GM19035 (cell line): ENCODE data around the gene B3GNT8.
"Not testable (repeated sequence)": the region's sequence is repeated elsewhere in the genome, so short reads cannot be mapped to it uniquely, and the experiment has no call there.

ENCODE experiments used
- ATAC-seq: cut with Tn5 transposase; IDR thresholded peaks from one replicate; pipeline ENCODE4 v1.9.1; 2021; ENCODE audit not compliant: unreplicated experiment

The B3GNT8 gene

DNA sequence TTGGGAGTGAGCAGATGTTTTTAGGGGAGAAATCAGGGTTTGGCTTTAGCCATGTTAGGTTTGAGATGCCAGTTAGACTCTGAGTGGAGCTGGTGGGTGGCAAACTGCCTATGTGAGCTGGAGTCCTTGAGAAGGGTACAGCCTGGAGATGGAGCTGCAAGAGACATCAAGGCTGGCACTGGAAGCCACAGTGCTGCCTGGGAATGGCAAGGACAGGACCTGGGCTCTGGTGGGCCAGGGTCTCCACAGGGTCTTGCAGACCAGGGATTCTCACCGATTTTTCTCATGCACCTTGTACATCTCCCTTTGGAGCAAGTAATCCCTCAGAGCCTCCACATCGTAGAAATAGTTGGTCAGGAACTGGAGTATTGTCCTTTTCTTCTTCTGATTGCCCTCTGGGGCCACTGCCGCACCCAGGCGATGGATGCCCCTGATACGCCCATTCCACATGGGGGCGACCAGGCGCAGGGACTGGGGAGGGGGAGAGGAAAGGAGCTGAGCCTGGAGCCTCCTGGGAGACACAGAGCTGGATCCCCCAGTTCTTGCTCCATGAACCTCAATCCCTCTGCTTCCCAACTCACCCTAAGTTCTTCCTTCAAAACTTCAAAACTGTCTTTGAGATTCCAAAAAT is 10.9 kb upstream of the B3GNT8 start:
- ATAC-seq, result no peak

DNA sequence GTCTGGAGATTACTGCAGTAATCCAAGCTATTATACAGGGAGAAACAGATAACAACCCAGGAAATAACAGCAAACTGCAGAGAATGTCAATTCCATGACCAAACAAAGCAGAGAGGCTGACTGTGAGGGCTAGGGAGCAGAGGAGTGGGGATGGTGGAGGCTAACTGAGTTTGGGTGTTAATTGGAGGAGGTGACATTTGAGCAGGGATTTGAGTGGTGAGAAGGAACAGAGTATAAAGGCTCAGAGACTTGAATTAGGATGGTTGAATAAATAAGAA is 9.4 kb upstream of the B3GNT8 start:
- no peak for ATAC-seq

DNA sequence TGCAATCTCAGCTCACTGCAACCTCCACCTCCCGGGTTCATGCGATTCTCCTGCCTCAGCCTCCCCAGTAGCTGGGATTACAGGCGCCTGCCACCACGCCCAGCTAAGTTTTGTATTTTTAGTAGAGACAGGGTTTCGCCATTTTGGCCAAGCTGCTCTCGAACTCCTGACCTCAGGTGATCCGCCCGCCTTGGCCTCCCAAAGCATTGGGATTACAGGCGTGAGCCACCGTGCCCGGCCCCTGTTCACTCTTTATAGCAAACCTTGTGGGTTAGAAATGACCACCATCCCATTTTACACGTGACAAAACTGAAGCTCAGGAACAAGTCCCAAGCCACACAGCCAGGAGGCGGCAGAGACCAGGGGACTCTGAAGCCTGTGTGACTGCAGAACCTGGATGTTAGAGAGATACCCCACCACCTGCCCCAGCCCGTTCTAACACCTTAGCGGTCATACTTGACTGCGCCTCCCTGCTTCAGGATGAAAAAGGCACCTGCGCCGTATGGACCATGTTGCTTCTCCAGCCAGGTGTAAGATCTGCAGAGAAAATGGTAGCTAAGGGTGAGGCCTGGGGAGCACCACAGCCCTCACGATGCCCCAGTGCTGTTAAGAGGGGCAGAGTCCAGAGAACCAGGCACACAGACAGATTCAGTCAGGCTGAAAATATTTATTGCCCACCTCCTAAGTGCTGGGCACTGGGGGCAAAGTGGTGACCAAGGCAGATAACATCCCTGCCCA is 8.9 kb upstream of the B3GNT8 start:
- no peak for ATAC-seq

DNA sequence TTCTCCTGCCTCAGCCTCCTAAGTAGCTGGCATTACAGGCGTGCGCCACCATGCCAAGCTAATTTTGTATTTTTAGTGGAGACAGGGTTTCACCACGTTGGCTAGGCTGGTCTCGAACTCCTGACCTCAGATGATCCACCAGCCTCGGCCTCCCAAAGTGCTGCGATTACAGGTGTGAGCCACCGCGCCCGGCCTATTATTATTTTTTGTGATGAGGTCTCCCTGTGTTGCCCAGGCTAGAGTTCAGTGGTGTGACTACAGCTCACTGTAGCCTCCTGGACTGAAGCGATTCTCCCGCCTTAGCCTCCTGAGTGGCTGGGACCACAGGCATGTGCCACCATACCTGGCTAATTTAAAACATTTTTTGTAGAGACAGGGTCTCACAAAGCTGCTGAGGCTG is 8.2 kb upstream of the B3GNT8 start:
- not testable (repeated sequence) for ATAC-seq

DNA sequence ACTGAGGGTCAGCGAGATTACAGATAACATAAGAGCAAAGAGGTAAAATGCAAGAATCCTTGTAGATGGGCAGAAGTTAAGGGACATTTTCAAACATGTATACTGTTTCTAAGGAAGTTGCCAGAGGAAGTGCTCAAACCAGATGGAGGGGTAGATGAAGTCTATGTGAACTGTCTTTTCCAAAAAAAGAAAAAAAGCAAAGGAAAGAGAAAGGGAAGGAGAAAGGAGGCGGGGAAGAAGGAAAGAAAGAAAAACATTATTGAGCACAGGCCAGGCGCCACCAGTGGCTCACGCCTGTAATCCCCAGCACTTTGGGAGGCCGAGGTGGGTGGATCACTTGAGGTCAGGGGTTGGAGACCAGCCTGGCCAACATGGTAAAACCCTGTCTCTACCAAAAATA is 7.3 kb upstream of the B3GNT8 start:
- ATAC-seq, result no peak

DNA sequence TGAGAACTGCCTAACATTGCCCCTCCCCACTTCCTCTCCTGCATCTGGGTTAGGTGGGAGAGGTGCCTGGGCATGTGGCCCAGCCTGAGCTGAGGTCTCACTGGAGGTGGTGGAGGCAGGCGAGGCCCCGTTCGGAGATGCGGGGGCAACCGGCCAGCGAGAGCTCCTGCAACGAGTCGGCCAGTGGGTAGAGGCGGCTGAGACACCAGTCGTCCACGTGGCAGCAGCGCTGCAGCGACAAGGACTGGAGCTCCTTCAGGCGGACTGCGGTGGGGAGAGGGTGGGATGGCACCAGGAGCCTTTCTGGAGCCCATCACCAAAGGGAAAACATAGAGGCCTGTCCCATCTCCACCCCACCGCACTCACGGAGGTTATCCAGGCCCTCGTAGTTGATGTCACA is 6.0 kb upstream of the B3GNT8 start:
- no peak for ATAC-seq

DNA sequence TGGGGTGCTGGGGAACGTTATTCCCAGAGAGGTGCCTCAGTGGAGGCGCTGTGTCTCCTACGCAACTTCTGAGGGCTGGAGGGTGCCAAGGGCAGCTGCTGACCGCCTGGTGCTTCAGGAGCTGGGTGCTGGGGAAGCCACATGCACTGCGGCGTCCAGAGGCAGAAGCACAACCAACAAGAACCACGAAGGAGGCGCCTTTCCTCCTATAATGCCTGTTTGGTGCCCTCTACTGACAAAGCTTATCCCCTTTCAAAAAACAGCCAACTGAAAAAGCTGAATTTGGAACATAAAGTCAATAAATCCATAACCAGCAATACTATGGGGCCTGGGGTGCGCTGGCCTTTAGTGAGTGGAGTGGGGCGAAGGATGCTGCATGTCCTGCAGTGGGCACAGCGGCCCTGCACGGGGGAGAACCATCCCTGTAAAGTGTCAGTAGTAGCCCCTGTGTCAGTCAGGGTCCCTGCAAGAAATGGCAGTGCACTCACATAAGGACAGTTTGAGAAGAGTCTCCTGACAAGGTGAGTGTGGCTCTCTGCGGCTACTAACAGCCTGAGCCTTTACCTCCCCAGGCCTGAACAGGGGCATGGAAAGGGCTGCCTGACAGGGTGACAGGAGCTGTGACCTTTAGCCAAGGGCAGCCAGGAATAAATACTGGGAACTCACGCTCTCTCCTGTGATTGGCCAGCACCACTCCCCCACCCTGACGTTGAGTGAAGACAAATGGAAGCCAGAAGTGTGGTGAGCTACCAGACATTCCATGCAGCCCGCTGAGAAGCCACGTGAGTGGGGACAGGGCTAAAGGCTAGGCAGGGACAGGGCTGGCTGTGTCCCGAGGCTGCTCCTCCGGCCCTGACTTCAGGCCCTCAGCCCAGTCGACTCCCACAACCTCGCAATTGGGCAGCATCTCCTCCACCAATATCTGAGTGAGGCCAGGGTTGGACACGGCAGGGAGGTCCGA is 4.5 kb upstream of the B3GNT8 start:
- no peak for ATAC-seq

DNA sequence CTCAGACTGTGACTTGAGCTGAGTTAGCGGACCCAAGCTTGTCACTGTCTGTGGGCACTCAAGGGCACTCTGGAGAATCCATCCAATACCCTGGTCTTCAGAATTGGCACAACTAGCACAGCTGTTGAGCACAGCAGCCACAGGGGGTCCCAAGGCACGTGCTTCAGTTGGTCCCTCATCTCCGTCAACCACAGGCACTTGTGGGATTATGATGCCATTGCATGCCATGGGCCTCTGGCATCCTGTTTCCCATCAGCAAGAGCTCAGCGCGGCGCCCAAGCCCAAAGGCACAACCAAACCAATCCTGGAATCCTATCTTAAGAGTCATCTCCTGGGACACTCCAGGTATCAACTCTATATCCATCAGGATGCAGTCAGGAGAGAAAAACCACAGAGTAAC is 3.7 kb upstream of the B3GNT8 start:
- no peak for ATAC-seq

DNA sequence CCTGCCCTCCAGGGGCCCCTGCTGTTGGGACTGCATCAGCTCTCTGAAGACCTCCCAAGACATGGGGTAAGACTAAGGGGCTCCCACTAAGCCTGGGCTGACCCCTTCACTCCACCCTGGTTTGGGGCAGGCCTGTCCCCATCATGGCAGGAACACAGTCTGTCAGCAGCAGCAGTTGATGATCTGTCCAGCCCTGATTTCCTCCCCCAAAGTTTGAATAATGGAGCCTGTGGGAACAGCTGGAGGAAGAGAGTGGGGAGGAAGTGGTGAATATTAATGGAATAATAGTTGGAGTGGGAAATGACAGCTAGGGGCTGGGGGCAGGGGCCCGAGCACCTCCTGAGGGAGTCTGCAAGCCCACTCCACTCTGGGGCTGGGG is 1.3 kb upstream of the B3GNT8 start:
- ATAC-seq, result no peak

DNA sequence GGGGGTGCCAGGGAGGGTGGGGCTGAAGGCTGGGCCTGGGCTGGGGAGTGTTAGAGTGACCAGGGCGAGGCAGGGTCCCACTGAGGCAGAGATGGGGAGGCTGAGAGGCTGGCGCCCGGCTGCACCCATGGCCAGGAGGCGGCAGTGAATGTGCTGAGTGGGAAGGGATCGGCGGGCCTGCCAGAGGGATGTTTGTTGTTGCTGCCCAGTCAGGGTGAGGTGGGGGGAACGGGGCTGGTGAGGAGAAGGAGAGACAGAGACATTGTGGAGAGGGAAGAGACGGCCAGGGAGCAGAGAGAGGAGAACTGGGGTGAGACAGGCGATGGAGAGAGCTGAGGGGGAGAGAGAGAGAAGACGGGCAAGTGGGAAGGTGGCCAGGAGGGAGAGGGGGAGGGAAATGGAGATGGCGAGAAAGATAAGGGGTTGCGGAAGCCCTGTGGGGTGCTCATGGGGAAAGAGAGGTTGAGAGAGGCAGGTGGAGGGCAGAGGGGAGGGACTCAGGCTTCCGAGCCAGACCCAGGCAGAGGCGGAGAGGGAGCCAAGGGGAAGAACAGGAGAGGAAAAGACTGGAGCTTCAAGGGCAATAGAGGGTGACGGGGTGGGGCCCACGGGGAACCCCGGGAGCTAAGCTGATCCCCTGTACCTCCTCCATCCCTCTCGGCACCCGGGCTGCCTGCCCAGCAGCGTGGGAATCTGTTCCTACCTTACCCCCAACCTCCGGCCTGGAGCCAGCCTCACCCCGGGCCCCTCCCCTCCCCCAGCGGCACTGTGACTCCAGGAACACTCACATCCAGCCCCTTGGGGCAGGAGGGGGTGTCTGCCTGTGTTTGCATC is 690 bp upstream of the B3GNT8 start:
- no peak for ATAC-seq

DNA sequence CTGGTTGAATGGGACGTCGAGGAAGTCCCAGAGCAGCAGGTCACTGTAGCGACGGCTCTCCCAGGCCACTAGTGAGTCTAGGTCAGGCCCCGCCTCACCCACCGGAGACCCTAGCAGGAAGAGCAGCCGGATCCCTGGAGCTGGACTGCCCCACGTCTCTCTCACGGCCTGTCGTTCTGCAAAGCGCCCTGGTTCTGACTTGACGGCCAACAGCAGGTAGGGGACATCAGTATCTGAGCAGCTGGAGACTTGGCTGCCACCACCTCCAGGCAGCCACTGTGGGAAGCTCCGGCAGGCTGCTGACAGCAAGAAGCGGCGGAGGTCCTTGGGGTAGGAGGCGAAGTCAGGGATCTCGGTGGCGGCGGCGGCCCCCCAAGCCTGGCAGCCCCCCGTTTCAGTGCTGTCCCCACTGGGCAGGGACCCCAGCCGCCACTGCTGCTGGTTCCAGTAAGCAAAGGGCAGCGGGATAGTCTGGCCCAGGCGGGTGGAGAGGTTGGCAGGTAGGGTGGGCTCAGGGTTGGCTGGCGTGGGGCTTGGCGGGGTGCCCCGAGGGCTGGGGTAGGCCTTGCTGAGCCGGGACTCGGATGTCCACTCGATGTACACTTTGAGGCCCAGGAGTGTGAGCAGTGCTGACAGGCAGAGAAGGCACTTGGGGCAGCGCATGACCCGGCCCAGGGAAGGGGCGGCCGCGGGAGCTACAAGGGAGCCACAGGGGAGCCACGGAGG is 895 bp downstream of the B3GNT8 start:
- ATAC-seq, result no peak

DNA sequence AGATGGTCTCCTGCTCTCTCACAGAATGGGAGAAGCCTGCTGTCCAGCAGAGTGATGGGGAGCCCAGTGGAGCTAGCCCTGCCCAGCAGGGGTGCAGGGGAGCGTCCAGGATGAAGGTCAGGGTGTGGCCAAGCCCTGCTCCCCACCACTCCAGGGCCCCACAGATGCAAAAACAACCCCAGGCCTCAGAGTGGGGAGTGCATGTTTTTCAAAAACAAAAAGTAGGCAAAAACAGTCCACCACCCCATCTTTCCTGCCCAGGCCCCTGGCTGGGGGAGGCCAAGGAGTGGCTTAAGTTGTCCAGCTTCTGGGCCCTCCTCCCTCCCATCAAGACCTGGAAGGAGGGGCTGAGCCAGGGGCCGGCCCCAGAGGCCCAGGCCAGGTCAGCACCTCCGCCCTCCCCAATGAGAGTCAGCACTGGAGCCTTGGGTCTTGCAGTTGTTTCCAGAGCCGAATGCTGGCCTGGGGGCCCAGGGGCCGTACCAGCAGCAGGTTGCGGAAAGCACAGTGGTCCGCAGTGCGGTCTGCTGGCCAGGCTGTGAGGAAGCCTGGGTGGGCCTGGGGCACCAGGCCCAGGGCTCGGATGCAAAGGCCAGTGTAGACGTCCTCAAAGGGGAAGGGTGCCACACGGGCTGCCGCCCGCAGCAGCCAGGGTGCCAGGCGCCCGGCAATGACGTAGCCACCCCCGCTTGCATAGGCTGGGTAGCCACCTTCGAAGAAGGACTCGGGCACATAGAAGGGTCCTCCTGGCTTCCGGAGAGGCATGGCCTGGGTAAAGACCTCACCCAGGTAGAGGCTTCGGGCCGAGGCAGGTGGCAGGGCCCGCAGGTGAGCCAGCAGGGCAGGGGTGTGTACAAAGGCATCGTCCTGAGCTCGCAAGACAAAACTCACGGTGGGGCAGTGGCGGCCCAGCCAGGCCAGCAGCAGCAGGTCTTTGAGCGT is 1.7 kb downstream of the B3GNT8 start:
- ATAC-seq, result no peak

DNA sequence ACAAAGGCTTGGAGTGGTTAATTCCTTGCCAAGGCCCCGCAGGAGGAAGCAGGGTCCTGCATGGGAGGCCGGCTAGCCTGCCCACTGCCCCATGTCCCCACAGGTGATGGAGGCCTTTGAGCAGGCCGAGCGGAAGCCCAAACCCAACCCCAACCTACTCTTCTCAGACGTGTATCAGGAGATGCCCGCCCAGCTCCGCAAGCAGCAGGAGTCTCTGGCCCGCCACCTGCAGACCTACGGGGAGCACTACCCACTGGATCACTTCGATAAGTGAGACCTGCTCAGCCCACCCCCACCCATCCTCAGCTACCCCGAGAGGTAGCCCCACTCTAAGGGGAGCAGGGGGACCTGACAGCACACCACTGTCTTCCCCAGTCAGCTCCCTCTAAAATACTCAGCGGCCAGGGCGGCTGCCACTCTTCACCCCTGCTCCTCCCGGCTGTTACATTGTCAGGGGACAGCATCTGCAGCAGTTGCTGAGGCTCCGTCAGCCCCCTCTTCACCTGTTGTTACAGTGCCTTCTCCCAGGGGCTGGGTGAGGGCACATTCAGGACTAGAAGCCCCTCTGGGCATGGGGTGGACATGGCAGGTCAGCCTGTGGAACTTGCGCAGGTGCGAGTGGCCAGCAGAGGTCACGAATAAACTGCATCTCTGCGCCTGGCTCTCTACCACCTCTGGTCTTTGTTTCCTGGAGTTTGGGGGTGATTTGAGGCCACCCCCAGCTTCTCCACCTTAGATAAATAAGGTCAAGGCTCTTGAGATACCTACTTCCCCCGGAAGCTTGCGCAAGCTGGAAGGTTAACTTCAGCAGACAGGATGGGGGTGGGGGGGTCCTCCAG is 2.6 kb downstream of the B3GNT8 start:
- no peak for ATAC-seq

DNA sequence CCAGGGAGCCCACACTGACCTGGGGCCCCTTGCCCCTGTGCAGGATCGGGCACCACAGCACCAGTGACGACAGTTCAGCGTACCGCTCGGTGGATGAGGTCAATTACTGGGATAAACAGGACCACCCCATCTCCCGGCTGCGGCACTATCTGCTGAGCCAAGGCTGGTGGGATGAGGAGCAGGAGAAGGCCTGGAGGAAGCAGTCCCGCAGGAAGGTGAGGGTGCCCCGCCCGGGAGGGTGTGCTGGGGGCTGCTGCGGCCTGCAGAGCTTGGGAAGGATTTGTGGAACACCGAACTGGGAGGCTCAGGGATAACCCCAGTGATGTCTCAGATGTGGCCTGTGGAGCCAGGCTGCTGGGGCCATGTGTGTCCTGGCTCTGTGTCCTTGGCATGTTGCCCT is 4.2 kb downstream of the B3GNT8 start:
- ATAC-seq, result no peak

DNA sequence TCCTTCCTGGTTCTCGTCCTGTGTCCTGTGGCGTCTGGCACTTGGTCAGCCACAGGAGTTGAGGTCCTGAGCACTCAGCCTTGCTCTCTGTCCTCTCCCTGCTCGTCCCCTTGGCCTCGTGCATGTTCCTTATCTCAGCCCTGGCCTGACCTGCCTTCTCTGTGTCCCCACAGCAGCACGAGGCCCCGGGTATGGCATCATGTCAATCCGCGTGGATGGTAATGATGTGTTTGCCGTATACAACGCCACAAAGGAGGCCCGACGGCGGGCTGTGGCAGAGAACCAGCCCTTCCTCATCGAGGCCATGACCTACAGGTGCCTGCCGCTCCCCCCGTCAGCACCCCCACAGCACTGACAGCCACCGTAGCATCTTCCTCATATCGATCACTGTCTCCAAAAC is 4.7 kb downstream of the B3GNT8 start:
- no peak for ATAC-seq

DNA sequence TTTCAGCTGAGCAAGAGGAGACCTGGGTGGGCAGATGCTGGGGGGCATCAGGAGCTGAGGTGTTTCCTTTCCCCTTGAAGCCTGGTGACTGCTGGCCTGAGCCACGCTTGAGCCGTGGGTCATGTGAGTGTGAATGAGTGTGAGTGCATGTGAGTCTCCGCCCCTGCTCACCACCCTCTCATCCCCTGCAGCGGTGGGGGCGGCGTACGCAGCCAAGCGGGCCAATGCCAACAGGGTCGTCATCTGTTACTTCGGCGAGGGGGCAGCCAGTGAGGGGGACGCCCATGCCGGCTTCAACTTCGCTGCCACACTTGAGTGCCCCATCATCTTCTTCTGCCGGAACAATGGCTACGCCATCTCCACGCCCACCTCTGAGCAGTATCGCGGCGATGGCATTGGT is 5.2 kb downstream of the B3GNT8 start:
- no peak for ATAC-seq

DNA sequence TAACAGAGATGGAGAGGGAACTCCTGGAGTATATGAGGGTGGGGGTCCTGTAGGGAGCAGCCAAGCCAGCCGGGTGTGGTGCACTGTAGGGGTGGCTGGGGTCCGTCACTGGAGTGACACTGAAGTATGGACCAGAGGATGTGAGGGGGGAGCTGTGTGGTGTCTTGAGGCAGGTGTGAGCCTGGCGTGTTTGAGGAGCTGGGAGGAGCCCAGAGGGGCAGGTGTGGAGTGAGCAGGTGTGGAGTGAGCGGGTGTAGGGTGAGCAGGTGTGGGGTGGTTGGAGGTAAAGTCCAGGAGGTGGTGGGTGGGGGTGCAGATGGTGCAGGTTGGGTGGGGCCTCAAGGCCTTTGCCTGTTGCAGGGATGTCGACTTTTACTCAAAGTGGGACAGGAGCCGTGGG is 5.9 kb downstream of the B3GNT8 start:
- ATAC-seq, result no peak

DNA sequence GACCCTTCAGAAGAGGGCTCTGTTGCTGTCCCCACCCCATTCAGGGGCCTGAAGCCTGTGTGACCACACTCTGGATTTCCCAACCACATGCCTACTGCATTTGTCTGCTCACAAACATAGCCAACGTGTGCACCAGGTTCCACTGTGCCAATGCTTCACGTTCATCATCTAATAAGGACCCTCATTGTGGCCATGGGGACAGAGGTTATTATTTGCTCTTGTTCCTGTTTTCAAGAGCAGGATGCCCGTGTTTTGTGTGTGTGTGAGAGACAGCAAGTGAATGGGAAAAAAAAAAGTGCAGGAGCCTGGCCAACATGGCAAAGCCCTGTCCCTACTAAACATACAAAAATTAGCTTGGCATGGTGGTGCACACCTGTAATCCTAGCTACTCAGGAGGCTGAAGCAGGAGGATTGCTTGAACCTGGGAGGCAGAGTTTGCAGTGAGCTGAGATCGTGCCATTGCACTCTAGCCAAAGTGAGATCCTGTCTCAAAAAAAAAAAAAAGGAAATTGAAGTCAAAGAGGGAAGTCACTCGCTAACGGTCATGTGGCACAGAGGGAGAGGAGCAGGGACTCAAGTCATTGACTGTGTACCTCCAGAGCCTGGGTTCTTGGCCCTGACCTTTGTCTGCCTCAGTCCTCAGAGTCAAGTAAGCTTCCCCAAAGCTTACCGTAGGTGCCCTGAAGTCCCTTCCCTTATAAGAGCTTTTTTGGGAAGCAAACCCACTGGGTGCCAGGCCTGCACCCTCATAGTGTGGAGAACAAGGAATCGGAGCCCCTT is 6.9 kb downstream of the B3GNT8 start:
- no peak for ATAC-seq
